ENCODE measurements around the gene ARHGAP24. TPM values are rescaled to one million over a fixed set of nuclear protein-coding genes. Genes with fewer than 3 reads are reported as not detected.

The ARHGAP24 gene
- total and polyA plus RNA-seq, 2 experiments from 2014 or later = 19.5 to 29.6 TPM

DNA sequence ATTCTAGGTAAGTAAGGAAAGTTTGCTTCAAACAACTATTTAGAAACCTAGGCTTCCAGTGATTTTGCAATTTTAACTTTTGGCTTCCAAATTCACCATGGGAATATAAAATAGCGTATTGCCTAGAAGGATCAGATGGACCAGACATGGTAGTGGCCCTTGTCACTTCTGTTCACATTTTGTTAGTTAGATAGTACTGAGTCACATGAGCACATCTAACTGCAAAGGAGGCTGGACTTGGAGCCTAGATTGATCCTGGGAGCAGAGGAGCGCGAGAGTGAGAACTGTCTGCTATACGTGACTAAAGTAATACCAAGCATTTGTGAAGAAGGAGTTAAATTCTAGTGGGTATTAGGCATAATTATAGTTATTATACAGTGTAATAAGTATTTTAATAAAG lies 102.4 kb downstream of the ARHGAP24 start:
- Histone ChIP-seq H3K4me3 (no peak overlapping the region), H3K9me3 (ENCODE audit: low read depth) (no peaks in the 10 kb centered on the region), H4K20me1 (ENCODE audit: insufficient read depth, poor library complexity, severe bottlenecking) (no peaks in the 10 kb centered on the region), H3K79me2 (no peaks in the 10 kb centered on the region), H3K36me3 (replicated peaks; ENCODE audit: insufficient read depth, low read depth) (no peaks in the 10 kb centered on the region), H3K9me2 (replicated peaks; ENCODE audit: insufficient read depth) (no peaks in the 10 kb centered on the region), H3K4me1 (ENCODE audit: insufficient read depth) (no peaks in the 10 kb centered on the region), H3K27me3 (no peaks in the 10 kb centered on the region), H3K27ac (no peak overlapping the region), H2AFZ (no peak overlapping the region), H3K4me2 (no peak overlapping the region)
- TF ChIP-seq, protein P1, sequence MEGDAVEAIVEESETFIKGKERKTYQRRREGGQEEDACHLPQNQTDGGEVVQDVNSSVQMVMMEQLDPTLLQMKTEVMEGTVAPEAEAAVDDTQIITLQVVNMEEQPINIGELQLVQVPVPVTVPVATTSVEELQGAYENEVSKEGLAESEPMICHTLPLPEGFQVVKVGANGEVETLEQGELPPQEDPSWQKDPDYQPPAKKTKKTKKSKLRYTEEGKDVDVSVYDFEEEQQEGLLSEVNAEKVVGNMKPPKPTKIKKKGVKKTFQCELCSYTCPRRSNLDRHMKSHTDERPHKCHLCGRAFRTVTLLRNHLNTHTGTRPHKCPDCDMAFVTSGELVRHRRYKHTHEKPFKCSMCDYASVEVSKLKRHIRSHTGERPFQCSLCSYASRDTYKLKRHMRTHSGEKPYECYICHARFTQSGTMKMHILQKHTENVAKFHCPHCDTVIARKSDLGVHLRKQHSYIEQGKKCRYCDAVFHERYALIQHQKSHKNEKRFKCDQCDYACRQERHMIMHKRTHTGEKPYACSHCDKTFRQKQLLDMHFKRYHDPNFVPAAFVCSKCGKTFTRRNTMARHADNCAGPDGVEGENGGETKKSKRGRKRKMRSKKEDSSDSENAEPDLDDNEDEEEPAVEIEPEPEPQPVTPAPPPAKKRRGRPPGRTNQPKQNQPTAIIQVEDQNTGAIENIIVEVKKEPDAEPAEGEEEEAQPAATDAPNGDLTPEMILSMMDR (IDR thresholded peaks at IDR 0.05; ENCODE audit: poor library complexity) = no peak
- no peak for TF ChIP-seq EZH2 (IDR thresholded peaks at IDR 0.05; ENCODE audit: borderline replicate concordance)
- TF ChIP-seq EZH2phosphoT487 (IDR thresholded peaks at IDR 0.05; ENCODE audit: low read depth, severe bottlenecking, unreplicated experiment) = no peak
- WGBS (ENCODE audit: low lambda C conversion rate, missing lambda C conversion rate) = 85% methylated on average over 4 of the region's 4 CpGs
- DNase-seq (ENCODE audit: low spot score) = no peak

DNA sequence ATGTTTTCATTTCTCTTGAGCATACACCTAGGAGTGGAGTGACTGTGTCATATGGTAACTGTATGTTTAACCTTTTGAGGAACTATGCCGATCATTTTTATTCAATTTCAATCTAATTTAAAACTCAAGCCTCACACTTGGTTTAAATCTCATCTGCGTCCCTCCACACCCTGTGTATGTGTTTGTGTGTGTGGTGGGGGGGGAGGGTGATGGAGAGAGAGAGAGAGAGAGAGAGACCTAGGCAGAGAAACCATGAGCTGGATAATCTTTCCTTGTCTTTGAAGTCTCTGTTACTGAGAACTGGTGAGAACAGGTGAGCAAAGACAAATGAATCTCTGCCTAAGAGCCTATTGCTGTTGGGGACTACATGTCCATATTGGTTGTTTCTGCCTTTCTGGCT lies 105.0 kb downstream of the ARHGAP24 start:
- Histone ChIP-seq H3K27ac (no peak overlapping the region), H4K20me1 (ENCODE audit: insufficient read depth, poor library complexity, severe bottlenecking) (no peaks in the 10 kb centered on the region), H3K27me3 (no peaks in the 10 kb centered on the region), H2AFZ (no peak overlapping the region), H3K36me3 (replicated peaks; ENCODE audit: insufficient read depth, low read depth) (no peaks in the 10 kb centered on the region), H3K9me2 (replicated peaks; ENCODE audit: insufficient read depth) (no peaks in the 10 kb centered on the region), H3K4me3 (no peak overlapping the region), H3K79me2 (no peaks in the 10 kb centered on the region), H3K4me2 (no peak overlapping the region), H3K9me3 (ENCODE audit: low read depth) (no peaks in the 10 kb centered on the region), H3K4me1 (ENCODE audit: insufficient read depth) (no peaks in the 10 kb centered on the region)
- DNase-seq (ENCODE audit: low spot score) = no peak
- TF ChIP-seq, protein P1 (IDR thresholded peaks at IDR 0.05; ENCODE audit: poor library complexity) = no peak
- TF ChIP-seq EZH2phosphoT487 (IDR thresholded peaks at IDR 0.05; ENCODE audit: low read depth, severe bottlenecking, unreplicated experiment) = no peak
- TF ChIP-seq EZH2 (IDR thresholded peaks at IDR 0.05; ENCODE audit: borderline replicate concordance) = no peak
- WGBS (ENCODE audit: low lambda C conversion rate, missing lambda C conversion rate) = 100% methylated on average over 2 of the region's 2 CpGs

DNA sequence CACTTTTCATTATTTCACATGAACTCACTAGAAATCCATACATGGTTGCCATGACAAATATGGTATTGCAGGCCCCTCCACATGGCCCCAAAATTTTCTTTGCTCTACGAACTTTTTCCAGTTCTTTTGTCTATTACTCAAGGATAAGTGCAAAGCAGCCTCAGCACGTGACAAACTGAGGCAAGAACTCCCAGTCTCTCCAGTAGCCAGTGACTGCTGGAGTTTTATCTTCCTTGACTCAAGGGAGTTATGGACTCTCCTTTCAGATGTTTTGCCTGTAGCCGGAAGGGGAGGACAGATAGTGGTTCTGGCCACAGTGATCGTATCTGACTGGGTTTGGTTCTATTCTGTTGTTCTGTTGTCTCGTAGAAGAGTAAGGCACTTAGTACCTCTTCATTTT lies 105.5 kb downstream of the ARHGAP24 start:
- 98% methylated on average over 5 of the region's 5 CpGs for WGBS (ENCODE audit: low lambda C conversion rate, missing lambda C conversion rate)
- Histone ChIP-seq H4K20me1 (ENCODE audit: insufficient read depth, poor library complexity, severe bottlenecking) (no peaks in the 10 kb centered on the region), H3K9me2 (replicated peaks; ENCODE audit: insufficient read depth) (no peaks in the 10 kb centered on the region), H3K79me2 (no peaks in the 10 kb centered on the region), H3K27ac (no peak overlapping the region), H3K9me3 (ENCODE audit: low read depth) (no peaks in the 10 kb centered on the region), H3K4me3 (no peak overlapping the region), H2AFZ (no peak overlapping the region), H3K4me2 (no peak overlapping the region), H3K36me3 (replicated peaks; ENCODE audit: insufficient read depth, low read depth) (no peaks in the 10 kb centered on the region), H3K4me1 (ENCODE audit: insufficient read depth) (no peaks in the 10 kb centered on the region), H3K27me3 (no peaks in the 10 kb centered on the region)
- no peak for DNase-seq (ENCODE audit: low spot score)
- TF ChIP-seq EZH2 (IDR thresholded peaks at IDR 0.05; ENCODE audit: borderline replicate concordance) (no peak), EZH2phosphoT487 (IDR thresholded peaks at IDR 0.05; ENCODE audit: low read depth, severe bottlenecking, unreplicated experiment) (no peak)
- TF ChIP-seq, protein P1 (IDR thresholded peaks at IDR 0.05; ENCODE audit: poor library complexity) = no peak

DNA sequence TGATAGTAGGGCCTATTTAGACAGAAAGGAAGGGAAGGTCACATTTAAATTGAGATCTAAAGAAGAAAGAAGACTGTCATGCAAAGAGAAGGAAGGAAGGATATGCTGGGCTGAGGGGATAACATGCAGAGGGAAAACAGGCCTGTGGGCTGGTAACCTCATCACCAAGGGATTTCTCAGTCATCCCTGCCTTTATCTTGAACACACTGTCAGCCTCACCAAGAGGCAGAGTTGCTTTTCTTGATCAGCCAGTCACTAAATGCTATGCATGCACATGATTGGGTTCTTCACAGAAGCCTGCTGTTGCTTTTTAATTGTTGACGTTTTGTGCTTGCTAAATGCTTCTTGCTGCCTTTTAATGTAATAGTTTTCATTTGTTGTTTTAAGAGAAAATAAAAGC lies 113.0 kb downstream of the ARHGAP24 start:
- Histone ChIP-seq H3K79me2 (no peaks in the 10 kb centered on the region), H2AFZ (no peak overlapping the region), H3K9me3 (ENCODE audit: low read depth) (no peaks in the 10 kb centered on the region), H3K4me3 (no peak overlapping the region), H3K36me3 (replicated peaks; ENCODE audit: insufficient read depth, low read depth) (no peaks in the 10 kb centered on the region), H3K9me2 (replicated peaks; ENCODE audit: insufficient read depth) (no peaks in the 10 kb centered on the region), H3K27ac (no peak overlapping the region), H4K20me1 (ENCODE audit: insufficient read depth, poor library complexity, severe bottlenecking) (no peaks in the 10 kb centered on the region), H3K27me3 (no peaks in the 10 kb centered on the region), H3K4me2 (no peak overlapping the region), H3K4me1 (ENCODE audit: insufficient read depth) (no peaks in the 10 kb centered on the region)
- TF ChIP-seq EZH2 (IDR thresholded peaks at IDR 0.05; ENCODE audit: borderline replicate concordance) (no peak), EZH2phosphoT487 (IDR thresholded peaks at IDR 0.05; ENCODE audit: low read depth, severe bottlenecking, unreplicated experiment) (no peak)
- TF ChIP-seq, protein P1 (IDR thresholded peaks at IDR 0.05; ENCODE audit: poor library complexity) = no peak
- 77% methylated on average over 1 of the region's 1 CpG for WGBS (ENCODE audit: low lambda C conversion rate, missing lambda C conversion rate)
- no peak for DNase-seq (ENCODE audit: low spot score)
